ENCODE measurements around the gene EHD1. TPM values are rescaled to one million over a fixed set of nuclear protein-coding genes. Genes with fewer than 3 reads are reported as not detected.

Gene EHD1
- total and polyA plus RNA-seq, 9 of the 15 experiments (the other 6 are each of a cell fraction or from before 2014, with no cell fraction given), result 0.46 to 65.0 (median 16.4) TPM

DNA sequence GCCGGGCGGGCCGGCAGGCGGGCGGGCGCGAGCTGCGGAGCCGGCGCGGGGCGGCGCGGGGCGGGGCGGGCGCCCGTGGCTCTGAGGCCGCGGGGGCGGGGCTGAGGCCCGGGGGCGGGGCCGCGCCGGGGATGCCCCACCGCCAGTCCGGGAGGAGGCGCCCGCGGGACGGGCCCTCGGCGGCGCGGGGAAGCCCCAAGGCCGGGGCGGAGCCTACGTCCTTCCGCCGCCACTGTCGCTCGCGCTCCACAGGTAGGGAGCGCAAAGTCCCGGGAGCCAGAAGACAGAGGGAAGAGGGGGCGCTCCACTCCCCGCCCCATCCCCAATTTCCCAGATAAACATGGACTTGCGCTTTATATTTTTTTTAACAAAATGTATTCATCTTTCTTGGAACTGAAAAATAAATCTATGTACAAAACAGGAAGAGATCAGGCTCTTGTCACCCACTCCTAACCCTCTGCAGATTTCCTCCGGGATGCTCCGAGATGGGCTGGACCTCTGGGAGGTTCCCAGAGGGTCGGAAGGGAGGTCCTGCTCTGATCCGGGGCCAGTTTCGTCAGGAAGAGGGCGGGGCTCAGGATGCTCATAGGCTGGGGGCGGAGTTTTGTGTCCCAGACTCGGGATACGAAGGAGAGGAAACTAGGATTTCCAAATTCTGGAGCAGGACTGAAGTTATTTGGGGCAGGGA is 75.1 kb downstream of the EHD1 start, which contains the start of gene MAP4K2 (continued):
- TF ChIP-seq, protein P1, sequence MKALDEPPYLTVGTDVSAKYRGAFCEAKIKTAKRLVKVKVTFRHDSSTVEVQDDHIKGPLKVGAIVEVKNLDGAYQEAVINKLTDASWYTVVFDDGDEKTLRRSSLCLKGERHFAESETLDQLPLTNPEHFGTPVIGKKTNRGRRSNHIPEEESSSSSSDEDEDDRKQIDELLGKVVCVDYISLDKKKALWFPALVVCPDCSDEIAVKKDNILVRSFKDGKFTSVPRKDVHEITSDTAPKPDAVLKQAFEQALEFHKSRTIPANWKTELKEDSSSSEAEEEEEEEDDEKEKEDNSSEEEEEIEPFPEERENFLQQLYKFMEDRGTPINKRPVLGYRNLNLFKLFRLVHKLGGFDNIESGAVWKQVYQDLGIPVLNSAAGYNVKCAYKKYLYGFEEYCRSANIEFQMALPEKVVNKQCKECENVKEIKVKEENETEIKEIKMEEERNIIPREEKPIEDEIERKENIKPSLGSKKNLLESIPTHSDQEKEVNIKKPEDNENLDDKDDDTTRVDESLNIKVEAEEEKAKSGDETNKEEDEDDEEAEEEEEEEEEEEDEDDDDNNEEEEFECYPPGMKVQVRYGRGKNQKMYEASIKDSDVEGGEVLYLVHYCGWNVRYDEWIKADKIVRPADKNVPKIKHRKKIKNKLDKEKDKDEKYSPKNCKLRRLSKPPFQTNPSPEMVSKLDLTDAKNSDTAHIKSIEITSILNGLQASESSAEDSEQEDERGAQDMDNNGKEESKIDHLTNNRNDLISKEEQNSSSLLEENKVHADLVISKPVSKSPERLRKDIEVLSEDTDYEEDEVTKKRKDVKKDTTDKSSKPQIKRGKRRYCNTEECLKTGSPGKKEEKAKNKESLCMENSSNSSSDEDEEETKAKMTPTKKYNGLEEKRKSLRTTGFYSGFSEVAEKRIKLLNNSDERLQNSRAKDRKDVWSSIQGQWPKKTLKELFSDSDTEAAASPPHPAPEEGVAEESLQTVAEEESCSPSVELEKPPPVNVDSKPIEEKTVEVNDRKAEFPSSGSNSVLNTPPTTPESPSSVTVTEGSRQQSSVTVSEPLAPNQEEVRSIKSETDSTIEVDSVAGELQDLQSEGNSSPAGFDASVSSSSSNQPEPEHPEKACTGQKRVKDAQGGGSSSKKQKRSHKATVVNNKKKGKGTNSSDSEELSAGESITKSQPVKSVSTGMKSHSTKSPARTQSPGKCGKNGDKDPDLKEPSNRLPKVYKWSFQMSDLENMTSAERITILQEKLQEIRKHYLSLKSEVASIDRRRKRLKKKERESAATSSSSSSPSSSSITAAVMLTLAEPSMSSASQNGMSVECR (CRISPR knock-in tag; IDR thresholded peaks at IDR 0.05), result no peak
- peak in 1 of 2 experiments; percentile 74; a peak in 1 of 4 replicates for TF ChIP-seq SIN3A (IDR thresholded peaks at IDR 0.05; ENCODE audit: borderline replicate concordance in 2 of 2, control insufficient read depth in 1 of 2, low read depth in 2 of 2, low read length in 2 of 2)
- TF ChIP-seq POLR2A (conservative IDR thresholded peaks at IDR 0.05), result peak; percentile 43
- no peak for TF ChIP-seq EGR1 (conservative IDR thresholded peaks at IDR 0.05)
- TF ChIP-seq, protein P2, sequence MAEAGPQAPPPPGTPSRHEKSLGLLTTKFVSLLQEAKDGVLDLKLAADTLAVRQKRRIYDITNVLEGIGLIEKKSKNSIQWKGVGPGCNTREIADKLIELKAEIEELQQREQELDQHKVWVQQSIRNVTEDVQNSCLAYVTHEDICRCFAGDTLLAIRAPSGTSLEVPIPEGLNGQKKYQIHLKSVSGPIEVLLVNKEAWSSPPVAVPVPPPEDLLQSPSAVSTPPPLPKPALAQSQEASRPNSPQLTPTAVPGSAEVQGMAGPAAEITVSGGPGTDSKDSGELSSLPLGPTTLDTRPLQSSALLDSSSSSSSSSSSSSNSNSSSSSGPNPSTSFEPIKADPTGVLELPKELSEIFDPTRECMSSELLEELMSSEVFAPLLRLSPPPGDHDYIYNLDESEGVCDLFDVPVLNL (CRISPR knock-in tag; IDR thresholded peaks at IDR 0.05; ENCODE audit: low read depth), result no peak
- TF ChIP-seq CBX5 (IDR thresholded peaks at IDR 0.05; ENCODE audit: borderline replicate concordance, low read depth), result no peak
- TF ChIP-seq RBM14 (IDR thresholded peaks at IDR 0.05; ENCODE audit: borderline replicate concordance, insufficient read depth, low read depth, low read length), result no peak
- TF ChIP-seq, protein P3, sequence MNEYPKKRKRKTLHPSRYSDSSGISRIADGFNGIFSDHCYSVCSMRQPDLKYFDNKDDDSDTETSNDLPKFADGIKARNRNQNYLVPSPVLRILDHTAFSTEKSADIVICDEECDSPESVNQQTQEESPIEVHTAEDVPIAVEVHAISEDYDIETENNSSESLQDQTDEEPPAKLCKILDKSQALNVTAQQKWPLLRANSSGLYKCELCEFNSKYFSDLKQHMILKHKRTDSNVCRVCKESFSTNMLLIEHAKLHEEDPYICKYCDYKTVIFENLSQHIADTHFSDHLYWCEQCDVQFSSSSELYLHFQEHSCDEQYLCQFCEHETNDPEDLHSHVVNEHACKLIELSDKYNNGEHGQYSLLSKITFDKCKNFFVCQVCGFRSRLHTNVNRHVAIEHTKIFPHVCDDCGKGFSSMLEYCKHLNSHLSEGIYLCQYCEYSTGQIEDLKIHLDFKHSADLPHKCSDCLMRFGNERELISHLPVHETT (CRISPR knock-in tag; conservative IDR thresholded peaks at IDR 0.05 in 1 of 2, IDR thresholded peaks at IDR 0.05 in 1 of 2), result peak in 1 of 2 experiments; percentile 97; a peak in 2 of 4 replicates
- TF ChIP-seq ZNF23 (CRISPR knock-in tag; IDR thresholded peaks at IDR 0.05), result no peak
- TF ChIP-seq ZNF347 (CRISPR knock-in tag; IDR thresholded peaks at IDR 0.05; ENCODE audit: low read depth), result no peak
- peak; percentile 16 for TF ChIP-seq TBP (optimal IDR thresholded peaks at IDR 0.05; ENCODE audit: low read depth, low read length)
- peak; percentile 66 for TF ChIP-seq CCNT2 (IDR thresholded peaks at IDR 0.05; ENCODE audit: borderline replicate concordance, extremely low read depth, insufficient read length, low read depth, low read length)
- TF ChIP-seq RBFOX2 (IDR thresholded peaks at IDR 0.05; ENCODE audit: low read depth, low read length), result peak; percentile 53; the same call in 1 of the 2 replicates
- TF ChIP-seq, protein P4, sequence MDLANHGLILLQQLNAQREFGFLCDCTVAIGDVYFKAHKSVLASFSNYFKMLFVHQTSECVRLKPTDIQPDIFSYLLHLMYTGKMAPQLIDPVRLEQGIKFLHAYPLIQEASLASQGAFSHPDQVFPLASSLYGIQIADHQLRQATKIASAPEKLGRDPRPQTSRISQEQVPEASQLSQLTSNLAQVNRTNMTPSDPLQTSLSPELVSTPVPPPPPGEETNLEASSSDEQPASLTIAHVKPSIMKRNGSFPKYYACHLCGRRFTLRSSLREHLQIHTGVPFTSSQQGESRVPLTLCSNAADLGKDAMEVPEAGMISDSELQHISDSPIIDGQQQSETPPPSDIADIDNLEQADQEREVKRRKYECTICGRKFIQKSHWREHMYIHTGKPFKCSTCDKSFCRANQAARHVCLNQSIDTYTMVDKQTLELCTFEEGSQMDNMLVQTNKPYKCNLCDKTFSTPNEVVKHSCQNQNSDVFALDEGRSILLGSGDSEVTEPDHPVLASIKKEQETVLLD (IDR thresholded peaks at IDR 0.05), result no peak

All from K562 (cell line).